NCI-H345 (cell line): ENCODE measurements around the gene ZSWIM1.

Experiments
- DNase-seq: peaks from one replicate; lab custom pipeline; 2025; lab: John Stamatoyannopoulos, UW

Gene ZSWIM1

DNA sequence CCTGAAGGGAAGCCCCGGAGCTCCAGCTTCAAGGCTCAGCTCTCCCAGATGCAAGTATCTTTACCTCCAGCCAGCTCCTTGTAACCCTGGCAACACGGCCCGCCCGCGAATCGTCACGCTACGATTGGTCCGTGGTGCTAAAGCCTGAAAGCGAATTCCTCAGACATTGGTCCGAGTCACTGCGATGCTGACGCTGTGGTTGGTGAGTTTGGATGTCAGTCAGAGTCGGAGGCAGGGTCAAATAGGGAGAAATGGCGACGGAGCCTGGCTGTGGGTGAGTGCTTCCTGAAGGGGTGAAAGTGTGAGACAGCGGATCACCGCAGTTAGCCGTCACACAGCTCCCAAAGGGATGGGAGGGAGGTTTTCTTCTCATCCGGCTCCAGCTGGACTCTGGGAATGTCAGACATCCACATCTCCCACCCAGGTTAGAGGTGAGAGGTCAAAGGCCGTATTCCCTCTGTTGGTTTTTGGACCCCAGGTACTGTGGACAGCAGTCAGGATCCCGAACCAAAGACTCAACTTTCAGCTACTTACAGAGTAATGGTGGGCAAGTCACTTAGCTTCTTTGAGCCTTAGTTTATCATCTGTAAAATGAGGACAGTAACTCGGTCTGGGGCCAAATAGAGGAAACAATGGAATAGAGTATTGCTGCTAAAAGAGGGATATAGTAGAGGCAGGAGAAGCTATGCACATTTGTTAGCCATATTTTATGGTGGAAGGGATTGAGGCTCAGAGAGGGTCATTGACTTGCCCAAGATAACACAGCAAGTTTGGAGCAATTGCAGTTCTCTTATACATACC is at the start of gene ZSWIM1:
TSS of gene ZSWIM1 (plus strand) at position 240 of the 801 bp plus-strand sequence. CDS start 1,366 bp downstream, outside the sequence.
- peak; percentile 100 for DNase-seq

DNA sequence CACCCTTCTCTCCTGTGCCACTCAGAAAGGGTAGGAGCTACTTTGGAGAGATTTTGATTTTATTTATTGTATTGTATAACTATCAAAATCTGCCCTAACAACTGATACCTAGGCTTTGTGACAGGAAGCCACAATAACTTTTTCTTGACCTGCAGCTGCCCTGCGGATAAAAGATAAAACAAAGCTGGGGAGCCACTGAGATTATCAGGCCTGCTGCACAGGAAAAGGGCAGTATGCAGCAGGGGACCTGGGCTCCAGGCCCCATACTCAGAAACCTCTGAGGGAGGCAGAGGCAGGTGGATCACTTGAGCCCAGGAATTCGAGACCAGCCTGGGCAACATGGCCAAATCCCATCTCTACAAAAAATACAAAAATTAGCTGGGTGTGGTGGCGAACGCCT is 48.4 kb upstream of the ZSWIM1 start:
- no peak for DNase-seq

DNA sequence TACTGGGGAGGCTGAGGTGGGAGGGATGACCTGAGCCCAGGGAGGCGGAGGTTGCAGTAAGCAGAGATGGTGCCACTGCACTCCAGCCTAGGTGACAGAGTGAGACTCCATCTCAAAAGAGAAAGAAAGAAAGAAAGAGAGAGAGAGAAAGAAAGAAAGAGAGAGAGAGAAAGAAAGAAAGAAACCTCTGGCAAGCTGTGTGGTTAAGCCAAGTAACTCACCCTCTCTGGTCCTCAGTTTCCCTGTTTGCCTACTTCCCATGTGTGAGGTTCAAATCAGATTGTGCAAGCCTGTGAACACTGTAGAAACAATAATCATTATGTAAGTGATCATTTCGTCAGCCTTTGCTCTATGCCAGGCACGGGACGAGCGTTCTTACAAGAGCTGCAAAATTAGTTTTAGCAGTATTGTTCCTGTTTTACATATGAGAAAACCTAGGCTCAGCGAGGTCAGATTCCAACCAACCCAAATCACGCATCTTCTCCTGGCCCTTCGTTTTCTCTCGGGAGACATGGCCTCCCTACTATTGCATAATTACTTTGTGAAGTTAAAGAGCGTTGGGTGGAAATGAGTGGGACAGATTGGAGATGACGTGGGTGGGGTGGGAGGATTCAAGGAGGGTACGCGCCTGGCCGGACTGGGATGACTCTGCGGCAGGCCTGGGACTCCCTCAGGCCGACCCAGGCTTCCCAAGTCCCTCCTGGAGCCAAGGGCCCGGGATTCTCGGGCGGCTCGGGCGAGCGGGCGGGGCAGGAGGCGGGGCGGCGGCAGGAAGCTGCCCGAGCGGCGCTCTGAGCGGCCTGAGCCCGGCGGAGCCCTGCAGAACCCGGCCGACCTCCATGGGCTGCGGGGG is 47.8 kb upstream of the ZSWIM1 start, which contains the start of gene SNX21:
TSS of gene SNX21 (plus strand) at position 770 of the 853 bp plus-strand sequence. CDS start 121 bp downstream, outside the sequence.
- peak; percentile 74 for DNase-seq

DNA sequence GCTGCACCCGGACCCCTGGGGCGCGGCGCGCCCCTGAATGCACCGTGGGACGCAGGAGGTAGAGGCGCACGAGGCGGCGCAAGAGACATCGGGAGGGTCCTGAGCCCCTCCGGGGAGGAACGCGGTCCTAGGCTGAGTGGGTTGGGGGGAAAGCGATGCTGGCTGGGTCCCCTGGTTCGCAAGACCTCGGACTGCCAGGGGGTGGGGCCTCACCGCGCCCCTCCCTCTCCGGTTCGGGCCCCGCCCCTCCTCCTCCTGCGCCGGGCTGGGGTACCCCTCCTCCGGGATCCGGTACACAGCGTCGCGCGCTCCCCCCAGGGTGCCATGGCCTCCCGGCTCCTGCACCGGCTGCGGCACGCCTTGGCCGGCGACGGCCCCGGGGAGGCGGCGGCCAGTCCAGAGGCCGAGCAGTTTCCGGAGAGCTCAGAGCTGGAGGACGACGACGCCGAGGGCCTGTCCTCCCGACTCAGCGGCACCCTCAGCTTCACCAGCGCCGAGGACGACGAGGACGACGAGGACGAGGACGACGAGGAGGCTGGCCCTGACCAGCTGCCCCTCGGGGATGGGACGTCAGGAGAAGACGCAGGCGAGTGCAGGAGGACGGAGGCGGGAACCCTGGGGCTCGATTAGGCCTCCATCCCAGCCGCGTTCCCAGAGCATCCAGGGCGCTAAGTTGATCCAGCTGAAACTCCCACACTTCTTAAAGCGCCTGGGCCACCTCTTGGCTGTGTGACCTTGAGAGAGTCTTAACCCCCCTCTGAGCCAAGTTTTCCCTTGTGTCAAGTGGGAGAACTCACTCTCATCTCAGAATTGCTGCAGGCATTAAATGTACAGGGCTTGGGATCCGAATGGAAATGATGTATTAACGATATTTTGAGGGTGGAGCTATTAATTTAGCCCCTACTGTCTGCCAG is 46.9 kb upstream of the ZSWIM1 start:
- DNase-seq: peak; percentile 81

DNA sequence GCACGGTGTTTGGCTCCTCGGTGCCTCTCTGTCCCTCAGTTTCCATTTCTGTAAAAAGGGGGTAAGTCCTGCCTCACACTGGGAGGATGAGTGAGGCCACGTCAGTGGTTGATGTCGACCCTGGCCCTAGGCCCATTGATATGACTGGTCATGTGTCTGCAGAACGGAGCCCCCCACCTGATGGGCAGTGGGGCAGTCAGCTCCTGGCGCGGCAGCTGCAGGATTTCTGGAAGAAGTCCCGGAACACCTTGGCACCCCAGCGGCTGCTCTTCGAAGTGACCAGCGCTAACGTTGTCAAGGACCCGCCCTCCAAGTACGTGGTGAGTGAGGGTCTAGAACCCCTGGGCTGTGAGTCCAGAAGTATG is 46.2 kb upstream of the ZSWIM1 start:
- no peak for DNase-seq

DNA sequence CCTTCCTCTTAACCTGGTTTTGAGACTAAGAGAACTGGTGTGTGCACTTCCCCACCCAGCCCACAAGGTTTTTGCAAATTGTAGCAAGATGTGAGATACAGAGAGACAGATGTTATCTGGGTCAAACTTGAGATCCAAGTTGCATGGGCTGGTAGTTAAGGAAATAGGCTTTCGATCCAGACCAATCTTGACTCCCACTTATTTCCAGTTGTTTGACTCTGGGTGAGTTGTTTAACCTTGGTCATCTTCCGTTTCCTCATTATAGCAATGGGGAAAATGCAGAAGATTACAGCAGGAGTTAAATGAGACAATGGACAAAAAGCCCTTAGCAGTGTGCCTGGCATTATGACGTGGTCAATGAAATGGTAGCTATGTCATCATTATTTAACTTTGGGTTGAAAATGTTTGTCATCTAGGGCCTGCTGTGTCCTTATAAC is 45.7 kb upstream of the ZSWIM1 start:
- DNase-seq: no peak

DNA sequence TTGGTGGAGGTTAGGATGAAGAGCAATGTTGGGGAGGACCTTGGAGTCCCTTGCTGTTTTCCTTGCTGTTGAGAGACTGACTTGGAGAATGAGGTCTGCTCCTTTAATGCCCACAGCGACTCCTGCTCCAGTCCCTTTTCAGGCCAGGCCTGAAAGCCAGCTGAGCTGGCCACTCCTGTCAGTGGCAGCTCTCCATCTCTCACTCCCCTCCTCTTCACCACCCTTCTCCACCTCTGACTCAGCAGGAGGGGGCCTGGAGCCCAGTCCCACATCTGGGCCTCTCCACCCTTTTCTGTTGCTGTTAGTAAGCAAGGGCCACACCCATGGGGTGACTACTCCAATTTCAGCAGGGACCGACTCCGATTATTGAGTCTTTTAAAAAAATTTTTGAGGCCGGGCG is 45.2 kb upstream of the ZSWIM1 start:
- DNase-seq: no peak

DNA sequence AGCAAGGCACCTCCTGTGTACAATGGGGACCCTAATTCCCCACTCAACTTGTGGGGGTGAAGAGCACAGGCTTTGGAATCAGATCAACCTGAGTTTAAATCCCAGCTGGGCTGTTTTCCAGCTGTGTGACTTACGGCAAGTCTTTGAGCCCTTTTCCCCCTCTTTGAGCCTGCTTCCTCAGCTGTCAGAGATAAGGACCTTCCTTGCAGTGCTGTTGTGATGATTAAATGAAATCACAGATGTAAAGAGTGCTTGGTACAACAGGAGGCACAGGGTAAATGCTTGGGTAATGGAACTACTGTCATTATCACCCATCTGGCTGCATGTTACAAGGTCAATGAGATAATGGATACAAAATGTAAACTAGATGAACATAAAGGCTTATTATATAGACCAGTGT is 44.2 kb upstream of the ZSWIM1 start:
- DNase-seq: no peak

DNA sequence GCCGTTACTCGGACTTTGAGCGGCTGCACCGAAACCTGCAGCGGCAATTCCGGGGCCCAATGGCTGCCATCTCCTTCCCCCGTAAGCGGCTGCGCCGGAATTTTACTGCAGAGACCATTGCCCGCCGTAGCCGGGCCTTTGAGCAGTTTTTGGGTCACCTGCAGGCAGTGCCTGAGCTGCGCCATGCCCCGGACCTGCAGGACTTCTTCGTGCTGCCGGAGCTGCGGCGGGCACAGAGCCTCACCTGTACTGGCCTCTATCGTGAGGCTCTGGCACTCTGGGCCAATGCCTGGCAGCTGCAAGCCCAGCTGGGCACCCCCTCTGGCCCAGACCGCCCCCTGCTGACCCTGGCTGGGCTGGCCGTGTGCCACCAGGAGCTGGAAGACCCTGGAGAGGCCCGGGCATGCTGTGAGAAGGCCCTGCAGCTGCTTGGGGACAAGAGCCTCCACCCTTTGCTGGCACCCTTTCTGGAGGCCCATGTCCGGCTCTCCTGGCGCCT is 40.3 kb upstream of the ZSWIM1 start:
- no peak for DNase-seq

DNA sequence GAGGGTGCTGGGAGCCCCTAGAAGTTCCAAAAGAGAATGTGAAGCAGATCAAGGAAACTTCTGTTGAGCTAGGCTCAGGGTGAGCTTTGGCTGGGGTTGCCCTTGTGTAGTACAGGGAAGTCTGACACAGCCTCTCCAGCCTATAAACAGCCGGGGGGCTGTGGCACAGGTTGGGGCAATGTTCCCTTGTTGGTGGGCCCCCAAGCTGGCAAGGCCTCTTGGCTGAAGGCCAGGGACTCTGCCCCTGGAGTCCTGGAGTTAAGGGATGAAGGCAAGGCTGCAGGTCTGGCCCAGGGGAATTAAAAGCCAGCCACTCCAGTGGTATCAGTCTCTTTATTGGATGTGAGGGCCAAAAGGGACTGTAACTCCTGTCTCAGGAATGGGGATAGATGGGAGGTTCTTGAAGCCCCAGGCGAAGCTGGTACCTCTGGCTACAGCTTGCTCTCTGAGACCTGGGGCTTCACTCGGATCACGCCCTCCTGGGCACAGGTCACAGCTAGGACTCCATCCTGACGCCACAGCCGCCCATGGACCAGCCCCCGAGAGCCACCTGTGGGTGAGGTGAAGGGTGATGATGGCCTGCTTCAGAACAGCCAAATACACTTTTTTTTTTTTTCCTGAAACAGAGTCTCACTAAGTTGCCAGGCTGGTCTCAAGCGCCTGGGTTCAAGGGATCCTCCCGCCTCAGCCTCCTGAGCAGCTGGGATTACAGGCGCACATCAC is 39.5 kb upstream of the ZSWIM1 start:
- no peak for DNase-seq

DNA sequence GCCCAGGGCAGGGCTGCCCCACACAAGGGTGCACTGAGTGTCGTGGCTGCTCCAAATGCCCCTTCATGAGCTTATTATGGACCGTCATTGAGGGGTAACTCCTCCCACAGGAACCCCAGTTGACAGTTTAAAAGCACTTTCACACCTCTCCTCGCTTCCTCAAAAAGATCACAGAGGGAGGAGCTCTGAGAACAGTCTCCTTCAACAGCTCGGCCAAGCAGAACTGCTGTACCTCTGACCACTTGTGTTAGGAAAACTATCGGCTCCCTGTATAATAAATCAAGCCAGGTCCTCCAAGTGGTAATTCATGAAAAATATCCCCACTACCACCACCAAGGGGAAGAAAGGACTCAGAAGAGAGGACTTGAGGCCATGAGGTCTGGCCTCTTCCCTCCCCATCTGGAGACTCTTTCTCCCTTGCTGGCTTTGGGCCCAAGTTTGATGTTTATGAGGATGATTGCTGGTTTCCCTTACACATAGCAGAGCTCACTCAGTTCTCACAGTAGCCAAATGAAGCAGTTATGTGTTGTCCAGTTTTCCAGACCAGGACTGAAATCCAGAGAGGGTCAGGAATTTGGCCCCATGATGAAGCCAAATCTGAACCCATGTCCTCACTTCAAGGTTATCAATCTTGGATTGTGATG is 38.7 kb upstream of the ZSWIM1 start:
- DNase-seq: no peak

DNA sequence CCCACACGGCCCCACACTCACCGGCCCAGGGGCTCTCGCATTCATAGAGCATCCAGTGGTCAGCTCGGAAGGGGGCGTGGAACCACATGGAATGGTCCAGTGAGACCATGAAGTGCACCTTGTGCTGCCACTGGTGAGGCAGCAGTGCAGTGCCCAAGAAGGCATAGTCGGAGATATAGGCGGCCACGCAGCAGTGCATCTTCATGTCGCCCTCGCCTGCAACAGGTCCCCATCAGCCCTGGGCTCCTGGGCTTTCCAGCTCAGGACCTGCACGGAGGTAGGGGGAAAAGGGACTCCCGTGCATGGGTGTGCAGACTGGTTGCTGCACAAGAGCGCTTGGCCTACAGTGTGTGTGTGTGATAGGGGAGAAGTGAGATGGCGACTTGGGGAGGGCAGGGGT is 37.5 kb upstream of the ZSWIM1 start:
- no peak for DNase-seq

DNA sequence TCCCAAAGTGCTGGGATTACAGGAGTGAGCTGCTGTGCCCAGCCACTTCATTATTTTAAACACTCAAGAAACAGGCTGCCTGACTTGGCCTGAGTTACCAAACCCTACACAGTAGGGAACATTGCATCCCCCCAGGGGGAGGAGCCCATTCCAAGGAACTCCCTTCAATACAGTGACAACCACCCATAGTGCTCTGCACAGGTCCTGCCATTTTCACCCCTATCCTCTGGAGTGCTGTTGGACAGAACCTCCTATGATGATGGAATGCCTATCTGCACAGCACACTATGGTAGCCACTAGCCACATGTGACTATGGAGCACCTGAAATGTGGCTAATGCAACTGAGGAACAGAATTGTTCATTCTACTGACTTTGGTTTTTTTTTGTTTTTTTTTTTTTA is 35.6 kb upstream of the ZSWIM1 start:
- DNase-seq: no peak

DNA sequence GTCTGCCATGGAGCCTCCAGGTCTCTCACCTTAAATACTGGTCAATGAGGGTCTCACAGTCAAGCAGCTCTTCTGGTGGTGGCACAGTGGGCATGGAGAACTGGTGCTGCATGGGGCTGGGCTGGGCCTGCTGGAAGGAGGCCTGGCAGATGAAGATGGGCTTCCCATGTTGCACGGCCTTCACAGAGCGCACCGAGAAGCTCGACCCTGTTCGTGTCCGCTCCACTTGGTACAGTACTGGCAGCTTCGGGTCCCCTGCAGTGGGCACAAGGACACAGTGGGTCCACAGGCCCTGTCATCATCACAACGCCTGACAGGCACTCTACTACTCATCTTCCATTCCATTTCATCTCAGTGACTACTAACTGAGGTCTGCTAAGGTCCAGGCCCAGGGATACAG is 32.6 kb upstream of the ZSWIM1 start:
- no peak for DNase-seq

DNA sequence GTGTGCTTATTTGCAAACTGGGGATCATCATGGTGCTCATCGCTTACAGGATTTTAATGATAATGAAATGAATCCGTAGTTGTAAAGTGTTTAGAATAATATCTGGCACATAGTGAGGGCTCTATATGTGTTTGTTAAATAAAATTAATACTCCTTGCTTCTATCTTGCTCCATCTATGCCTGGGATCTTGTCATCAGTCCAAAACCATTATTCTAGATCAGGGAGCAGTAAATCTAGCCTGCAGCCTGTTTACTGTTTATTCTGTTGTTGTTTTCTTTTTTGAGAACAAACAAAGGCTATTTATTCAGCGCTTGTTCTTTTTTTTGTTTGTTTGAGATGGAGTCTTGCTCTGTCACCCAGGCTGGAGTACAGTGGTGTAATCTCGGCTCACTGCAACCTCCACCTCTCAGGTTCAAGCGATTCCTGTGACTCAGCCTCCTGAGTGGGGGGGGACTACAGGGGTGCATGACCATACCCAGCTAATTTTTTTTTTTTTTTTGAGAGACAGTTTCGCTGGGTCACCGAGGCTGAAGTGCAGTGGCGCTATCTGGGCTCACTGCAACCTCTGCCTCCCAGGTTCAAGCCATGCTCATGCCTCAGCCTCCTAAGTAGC is 32.0 kb upstream of the ZSWIM1 start:
- no peak for DNase-seq

DNA sequence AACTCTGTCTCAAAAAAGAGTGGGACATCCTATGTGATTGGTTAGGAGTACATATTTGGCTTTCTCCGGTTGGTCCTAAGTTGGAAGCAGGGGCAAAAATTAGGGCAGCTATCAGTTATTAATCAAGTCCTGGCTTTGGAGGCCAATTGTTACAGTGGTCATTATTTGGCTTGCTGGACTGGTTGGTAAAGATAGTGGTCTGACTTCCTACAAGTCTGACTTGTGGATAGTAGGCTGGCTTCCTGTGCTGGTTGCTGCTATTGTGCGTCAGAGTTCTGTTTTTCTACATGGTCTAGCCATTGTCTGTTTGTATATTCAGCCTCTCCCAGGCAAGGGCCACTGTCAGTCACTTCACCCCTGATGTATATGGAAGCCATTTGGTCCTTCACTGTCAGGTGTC is 30.8 kb upstream of the ZSWIM1 start:
- DNase-seq: no peak

DNA sequence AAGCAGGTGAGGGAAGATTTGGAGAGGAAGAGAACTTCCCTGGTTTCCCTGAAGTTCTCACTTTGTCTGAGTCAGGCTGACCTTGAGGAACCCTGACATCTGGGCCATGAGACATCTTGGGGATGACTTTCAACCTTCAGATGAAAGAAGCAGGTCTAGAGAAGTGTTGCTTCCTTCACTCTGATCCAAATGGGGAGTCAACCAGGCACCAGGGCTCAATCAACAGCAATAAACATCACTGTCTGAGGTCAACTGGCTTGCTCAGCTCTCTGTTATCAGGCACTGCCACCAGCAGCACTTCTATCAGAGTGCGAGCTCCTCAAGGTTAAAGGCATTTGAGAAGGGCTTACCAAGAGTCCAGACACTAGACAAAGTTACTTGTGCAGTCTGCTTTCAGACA is 30.1 kb upstream of the ZSWIM1 start:
- no peak for DNase-seq

DNA sequence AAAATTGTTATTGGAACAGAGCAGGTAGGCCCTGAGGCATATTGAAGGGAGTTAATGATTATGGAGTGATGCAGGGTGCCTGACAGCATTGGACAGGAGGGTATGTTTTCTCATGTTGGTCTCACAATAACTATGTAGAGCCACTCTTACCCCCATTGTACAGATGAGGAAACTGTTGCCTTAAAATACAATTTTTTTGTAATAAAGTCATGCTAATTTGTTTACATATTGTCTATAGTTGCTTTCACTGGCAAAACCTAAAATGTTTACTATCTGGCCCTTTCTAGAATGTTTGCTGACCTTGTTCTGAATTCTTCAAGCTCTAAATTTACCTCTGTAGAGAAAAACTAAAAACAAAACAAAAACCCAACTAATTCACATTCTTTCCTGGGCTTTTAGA is 29.5 kb upstream of the ZSWIM1 start:
- DNase-seq: no peak

DNA sequence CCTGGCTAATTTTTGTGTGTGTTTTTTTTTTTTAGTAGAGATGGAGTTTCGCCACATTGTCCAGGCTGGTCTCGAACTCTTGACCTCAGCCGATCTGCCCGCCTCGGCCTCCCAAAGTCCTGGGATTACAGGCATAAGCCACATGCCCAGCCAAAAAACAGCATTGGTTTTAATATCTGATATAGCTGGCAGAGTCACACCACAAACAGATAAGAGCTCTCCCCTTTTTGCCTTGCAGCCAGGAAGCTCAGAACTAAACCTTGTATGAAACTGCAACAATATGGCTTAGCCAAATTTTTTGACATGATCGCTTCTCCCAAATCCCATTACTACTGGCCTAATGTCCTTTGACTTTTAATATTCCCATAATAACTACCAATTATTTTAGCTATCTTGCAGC is 28.7 kb upstream of the ZSWIM1 start:
- DNase-seq: no peak

DNA sequence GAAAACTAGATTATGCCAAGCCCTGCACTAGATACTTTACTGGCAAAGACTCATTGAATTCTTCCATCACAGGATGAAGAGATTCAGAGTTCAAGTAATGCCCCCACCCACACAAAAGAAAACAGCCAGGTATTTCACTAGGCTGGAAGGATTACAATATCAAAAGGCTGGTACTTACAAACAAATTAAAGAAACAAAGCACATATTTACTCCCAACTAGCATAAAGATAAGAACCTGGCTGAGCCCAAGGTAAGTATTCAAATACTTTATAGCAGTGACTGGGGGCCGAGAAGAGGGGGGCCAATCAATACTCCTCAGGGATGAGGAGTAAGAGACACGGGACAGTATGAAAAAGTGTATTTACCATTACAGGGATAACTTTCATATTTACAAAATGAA is 27.5 kb upstream of the ZSWIM1 start:
- no peak for DNase-seq
